Measurements from ENCODE around the gene TAF13. TPM values are rescaled to one million over a fixed set of nuclear protein-coding genes. Genes with fewer than 3 reads are reported as not detected.

Gene TAF13
- total and polyA plus RNA-seq, 12 donors: 18.4 to 69.9 (median 58.0) TPM

DNA sequence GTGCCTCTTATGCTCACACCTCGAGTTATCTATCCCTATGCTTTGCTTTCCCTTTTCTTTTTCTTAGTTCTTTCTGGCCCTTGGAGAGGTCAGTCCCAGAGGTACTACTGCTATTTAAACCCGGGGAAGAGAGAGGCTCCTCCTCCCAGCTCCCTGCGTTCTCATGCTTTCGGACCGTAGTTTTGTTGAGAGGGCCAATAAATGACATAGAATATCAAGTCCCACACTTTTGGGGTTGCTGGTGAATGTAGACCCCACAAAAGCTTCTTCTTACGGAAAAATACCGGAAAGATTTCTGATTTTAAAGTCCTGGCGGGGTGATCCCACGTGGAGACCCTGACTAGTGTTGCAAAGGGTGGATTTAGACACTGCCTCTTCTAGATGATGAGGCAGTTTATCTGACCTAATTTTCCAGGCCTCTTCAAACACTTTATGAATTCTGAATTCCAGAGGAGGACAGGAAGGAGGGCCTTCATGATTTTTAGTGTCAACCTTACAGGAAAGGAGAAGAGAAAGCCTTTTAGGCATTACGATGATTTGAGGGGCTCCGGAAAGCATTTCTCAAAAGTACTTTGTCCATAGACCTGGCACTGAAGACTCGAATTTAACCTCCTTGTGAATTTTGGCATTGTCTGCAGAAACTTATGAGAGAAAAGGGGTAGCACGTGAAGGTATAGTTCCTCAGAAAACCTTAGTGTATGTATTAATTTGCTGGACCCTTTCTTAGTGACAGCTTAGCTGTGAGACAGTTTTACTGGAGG lies 15.5 kb upstream of the TAF13 start:
- intact Hi-C loops (cut with DNase I): loop anchor here in 4 of 10 donors (2.0 to 10.0 kb wide), 4 partner anchors 14 to 304 kb away; partner anchors contain the start of genes WDR47 (in 3 of the 4), SORT1 (in 1 of the 4) and TAF13 (in 1 of the 4)
- ATAC-seq (peak; percentile 65 to 78 (median 70)), DNase-seq (no peak)
- 3% methylated on average over 13 of the region's 13 CpGs for WGBS, 2 donors
- no peaks in the 10 kb centered on the region for H3K9me3 ChIP-seq
- H3K27ac ChIP-seq: peak overlapping the region; percentile 94 to 100 (median 98)
- TF ChIP-seq, protein P1, sequence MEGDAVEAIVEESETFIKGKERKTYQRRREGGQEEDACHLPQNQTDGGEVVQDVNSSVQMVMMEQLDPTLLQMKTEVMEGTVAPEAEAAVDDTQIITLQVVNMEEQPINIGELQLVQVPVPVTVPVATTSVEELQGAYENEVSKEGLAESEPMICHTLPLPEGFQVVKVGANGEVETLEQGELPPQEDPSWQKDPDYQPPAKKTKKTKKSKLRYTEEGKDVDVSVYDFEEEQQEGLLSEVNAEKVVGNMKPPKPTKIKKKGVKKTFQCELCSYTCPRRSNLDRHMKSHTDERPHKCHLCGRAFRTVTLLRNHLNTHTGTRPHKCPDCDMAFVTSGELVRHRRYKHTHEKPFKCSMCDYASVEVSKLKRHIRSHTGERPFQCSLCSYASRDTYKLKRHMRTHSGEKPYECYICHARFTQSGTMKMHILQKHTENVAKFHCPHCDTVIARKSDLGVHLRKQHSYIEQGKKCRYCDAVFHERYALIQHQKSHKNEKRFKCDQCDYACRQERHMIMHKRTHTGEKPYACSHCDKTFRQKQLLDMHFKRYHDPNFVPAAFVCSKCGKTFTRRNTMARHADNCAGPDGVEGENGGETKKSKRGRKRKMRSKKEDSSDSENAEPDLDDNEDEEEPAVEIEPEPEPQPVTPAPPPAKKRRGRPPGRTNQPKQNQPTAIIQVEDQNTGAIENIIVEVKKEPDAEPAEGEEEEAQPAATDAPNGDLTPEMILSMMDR (IDR thresholded peaks at IDR 0.05): no peak
- H3K27me3 ChIP-seq: no peaks in the 10 kb centered on the region
- peak overlapping the region; percentile 64 to 89 (median 80) for H3K4me3 ChIP-seq
- peaks cover 8 to 65% (median 40%) of the 10 kb centered on the region in 9 donors for H3K4me1 ChIP-seq
- peaks cover 0 to 38% (median 20%) of the 10 kb centered on the region in 9 donors for H3K36me3 ChIP-seq

DNA sequence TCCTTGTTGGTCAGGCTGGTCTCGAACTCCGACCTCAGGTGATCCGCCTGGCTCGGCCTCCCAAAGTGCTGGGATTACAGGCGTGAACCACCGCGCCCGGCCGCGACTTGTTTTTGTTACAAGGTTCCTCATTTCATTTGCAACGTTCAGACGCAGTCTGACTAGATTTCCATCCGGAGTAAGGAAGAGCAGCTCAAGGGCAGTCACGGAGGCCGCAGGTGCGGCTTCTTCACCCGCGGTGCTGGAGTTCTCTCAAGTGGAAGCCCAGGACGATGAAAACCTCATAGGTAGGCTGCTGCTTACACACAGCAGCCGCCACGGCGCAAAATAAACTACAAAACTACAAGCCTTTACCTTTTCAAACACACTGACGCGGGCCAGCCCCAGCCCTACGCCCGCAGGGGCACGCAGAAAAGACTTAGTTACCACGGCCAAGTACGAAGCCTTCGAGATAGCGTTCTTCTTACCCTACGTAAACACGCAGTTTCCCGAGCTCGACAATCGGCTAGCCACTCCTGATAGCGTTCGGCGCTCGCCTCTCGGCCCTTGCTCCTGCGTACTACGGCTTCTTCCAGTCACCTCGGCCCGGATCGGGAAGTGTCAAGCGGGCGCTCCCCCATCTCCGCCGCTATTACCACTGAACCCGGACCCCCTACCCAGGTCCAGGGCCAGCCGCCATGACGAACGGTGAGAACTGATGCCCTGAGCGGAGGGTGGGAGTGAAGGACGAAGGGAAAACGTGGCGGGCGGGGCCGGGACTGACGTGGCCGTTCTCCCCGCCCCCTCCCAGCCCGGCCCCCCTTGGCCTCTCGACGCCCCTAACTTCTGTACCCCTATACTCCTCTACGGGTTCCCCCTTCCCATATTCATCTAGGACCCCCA lies 14.6 kb upstream of the TAF13 start, which contains the start of gene TMEM167B:
Gene TMEM167B, plus strand, starts transcription at position 569 of the 882 bp plus-strand sequence. Its CDS starts 109 bp downstream, at position 678.
- H3K4me1 ChIP-seq: peaks cover 6 to 58% (median 36%) of the 10 kb centered on the region in 9 donors
- H3K4me3 ChIP-seq: peak within 1 kb of the TSS; percentile 64 to 89 (median 80)
- peak within 1 kb of the TSS; percentile 94 to 100 (median 98) for H3K27ac ChIP-seq
- ATAC-seq (peak; percentile 95 to 98 (median 96)), DNase-seq (peak; percentile 88 to 95)
- H3K27me3 ChIP-seq: no peaks in the 10 kb centered on the region
- intact Hi-C loops (cut with DNase I): loop anchor here in 4 of 10 donors (1.0 to 10.0 kb wide), 5 partner anchors 10 to 304 kb away; partner anchors contain the start of genes WDR47 (in 3 of the 4), SORT1 (in 1 of the 4) and TAF13 (in 1 of the 4)
- 1 to 6% methylated on average over 67 of the region's 67 CpGs for WGBS, 2 donors
- H3K36me3 ChIP-seq: peaks cover 0 to 30% (median 15%) of the 10 kb centered on the region in 9 donors
- TF ChIP-seq, protein P1 (IDR thresholded peaks at IDR 0.05): no peak
- no peaks in the 10 kb centered on the region for H3K9me3 ChIP-seq

DNA sequence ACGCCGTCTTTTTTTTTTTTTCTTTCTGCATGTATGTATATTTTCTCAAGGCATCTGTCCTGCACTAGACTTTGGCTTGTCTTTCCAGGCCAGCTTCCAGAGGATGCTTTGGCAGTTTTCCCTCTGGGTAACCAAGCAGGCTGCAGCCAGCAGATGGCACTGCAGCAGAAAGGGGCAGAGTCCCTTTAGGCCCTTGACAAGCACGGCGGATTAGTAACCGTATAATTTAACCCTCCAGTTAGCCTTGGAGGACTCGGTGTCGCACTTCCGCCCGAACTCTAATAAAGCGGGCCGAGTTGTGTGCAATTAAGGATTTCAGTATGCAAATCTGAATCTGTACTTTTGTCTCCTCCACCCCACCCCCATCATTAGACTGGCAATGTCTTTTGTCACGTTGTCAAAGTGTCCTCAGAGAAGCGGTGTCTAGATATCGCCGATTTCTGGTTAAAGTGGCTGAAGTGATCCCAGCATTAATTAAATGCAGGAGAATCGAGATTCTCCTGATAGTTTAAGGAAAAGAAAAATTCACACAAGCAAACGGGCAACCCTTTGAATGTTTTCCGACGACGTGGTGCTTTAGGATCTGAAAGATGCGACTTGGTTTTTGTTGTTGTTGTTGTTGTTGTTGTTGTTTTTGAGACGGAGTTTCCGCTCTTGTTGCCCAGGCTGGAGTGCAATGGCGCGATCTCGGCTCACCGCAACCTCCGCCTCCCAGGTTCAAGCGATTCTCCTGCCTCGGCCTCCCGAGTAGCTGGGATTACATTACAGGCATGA lies 13.6 kb upstream of the TAF13 start:
- H3K27ac ChIP-seq: peak overlapping the region in 9 of 10 donors; percentile 26 to 100 (median 98)
- TF ChIP-seq, protein P1 (IDR thresholded peaks at IDR 0.05): peak in 7 of 9 donors; percentile 33 to 66 (median 55)
- DNase-seq: peak; percentile 64 to 69

More for the DNA sequence above, 13.6 kb upstream of the TAF13 start:
- intact Hi-C loops (cut with DNase I): loop anchor here in 4 of 10 donors (1.0 to 10.0 kb wide), 5 partner anchors 11 to 305 kb away; partner anchors contain the start of genes WDR47 (in 3 of the 4), SORT1 (in 1 of the 4) and TAF13 (in 1 of the 4)
- Histone ChIP-seq H3K36me3 (peaks cover 0 to 20% (median 5%) of the 10 kb centered on the region in 9 donors), H3K27me3 (no peaks in the 10 kb centered on the region), H3K4me1 (peaks cover 6 to 48% (median 31%) of the 10 kb centered on the region in 9 donors), H3K4me3 (peak overlapping the region in 9 of 10 donors; percentile 68 to 89 (median 81)), H3K9me3 (no peaks in the 10 kb centered on the region)
- ATAC-seq: peak in 6 of 8 donors; percentile 24 to 55 (median 36)
- 46 to 73% methylated on average over 31 of the region's 31 CpGs for WGBS, 2 donors

Data from heart right ventricle (tissue), 16 donors.